ENCODE results near the gene EDDM13.

The EDDM13 gene, protein sequence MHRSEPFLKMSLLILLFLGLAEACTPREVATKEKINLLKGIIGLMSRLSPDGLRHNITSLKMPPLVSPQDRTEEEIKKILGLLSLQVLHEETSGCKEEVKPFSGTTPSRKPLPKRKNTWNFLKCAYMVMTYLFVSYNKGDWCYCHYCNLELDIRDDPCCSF
- long read RNA-seq, partial matches to known transcripts: 0 of 1 reads
- long read RNA-seq, other reads (novel, unspliced or antisense): 1 of 1 reads

- H3K27ac ChIP-seq (replicated peaks): peak within 1 kb of the TSS; percentile 79
- no peak for DNase-seq (ENCODE audit: low read depth in 1 of 2, low spot score in 1 of 2)
- H3K4me3 ChIP-seq (replicated peaks; ENCODE audit: insufficient read depth, low read length): no peak within 1 kb of the TSS
- H3K27me3 ChIP-seq (ENCODE audit: insufficient read depth, poor library complexity, severe bottlenecking): no peaks in the 10 kb centered on the region
- no peak for TF ChIP-seq POLR2AphosphoS5 (IDR thresholded peaks at IDR 0.05; ENCODE audit: low read depth)
- no peak for TF ChIP-seq CTCF (IDR thresholded peaks at IDR 0.05; ENCODE audit: insufficient read depth, low read length)
- no peak for TF ChIP-seq SPI1 (IDR thresholded peaks at IDR 0.05; ENCODE audit: borderline replicate concordance, low read depth)
- TF ChIP-seq GABPA (IDR thresholded peaks at IDR 0.05; ENCODE audit: low read depth): no peak
- no peak for TF ChIP-seq REST (IDR thresholded peaks at IDR 0.05; ENCODE audit: insufficient replicate concordance, low read depth)
These were observed at the start of gene EDDM13 for GRCh38 chr19:56272161-56272798. EDDM13 (plus strand) TSS chr19:56272748; CDS start chr19:56272835, 87 bp downstream.

DNA sequence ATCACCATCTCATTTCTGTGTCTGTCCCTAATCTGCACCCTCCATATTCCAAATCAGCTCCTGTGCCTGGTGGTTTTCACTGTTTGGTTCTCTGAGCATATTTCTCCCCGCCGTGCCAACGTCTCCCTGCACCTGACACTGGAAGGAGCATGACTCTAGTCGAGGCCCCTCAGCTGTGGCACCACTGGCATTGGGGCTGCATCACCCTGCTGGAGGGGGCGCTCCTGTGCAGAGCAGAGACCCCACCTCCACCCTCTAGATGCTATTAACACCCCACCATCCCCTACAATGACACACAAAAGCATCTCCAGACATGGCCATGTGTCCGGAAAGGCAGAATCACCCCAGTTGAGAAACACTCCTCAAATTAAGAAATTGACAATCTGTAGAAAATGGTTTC lies 49.6 kb upstream of the EDDM13 start:
- TF ChIP-seq CTCF (IDR thresholded peaks at IDR 0.05; ENCODE audit: insufficient read depth, low read length) (no peak), REST (IDR thresholded peaks at IDR 0.05; ENCODE audit: insufficient replicate concordance, low read depth) (no peak), GABPA (IDR thresholded peaks at IDR 0.05; ENCODE audit: low read depth) (no peak), POLR2AphosphoS5 (IDR thresholded peaks at IDR 0.05; ENCODE audit: low read depth) (no peak), SPI1 (IDR thresholded peaks at IDR 0.05; ENCODE audit: borderline replicate concordance, low read depth) (no peak)
- no peak overlapping the region for H3K27ac ChIP-seq (replicated peaks)
- H3K27me3 ChIP-seq (ENCODE audit: insufficient read depth, poor library complexity, severe bottlenecking): no peaks in the 10 kb centered on the region
- no peak for DNase-seq (ENCODE audit: low read depth in 1 of 2, low spot score in 1 of 2)
- H3K4me3 ChIP-seq (replicated peaks; ENCODE audit: insufficient read depth, low read length): no peak overlapping the region

DNA sequence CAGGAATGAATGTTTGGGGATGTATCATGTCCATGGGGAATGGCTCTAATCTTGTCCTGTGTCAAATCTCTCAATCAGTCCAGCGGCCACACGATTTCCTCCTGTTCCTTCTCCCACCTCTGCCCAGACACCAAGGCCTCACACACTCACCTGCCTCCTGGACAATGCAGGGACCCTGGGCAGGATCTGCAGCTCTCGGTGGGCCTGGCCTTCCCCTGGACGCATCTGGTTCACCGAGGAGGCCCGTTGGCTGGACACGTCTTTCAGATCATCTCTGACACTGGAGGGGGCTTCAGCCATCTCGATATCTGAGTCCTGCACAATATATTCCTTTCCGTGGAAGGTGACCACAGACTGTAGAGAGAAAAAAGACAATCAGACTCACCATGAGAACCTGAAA lies 49.1 kb upstream of the EDDM13 start:
- TF ChIP-seq SPI1 (IDR thresholded peaks at IDR 0.05; ENCODE audit: borderline replicate concordance, low read depth) (no peak), GABPA (IDR thresholded peaks at IDR 0.05; ENCODE audit: low read depth) (no peak), POLR2AphosphoS5 (IDR thresholded peaks at IDR 0.05; ENCODE audit: low read depth) (no peak), REST (IDR thresholded peaks at IDR 0.05; ENCODE audit: insufficient replicate concordance, low read depth) (no peak), CTCF (IDR thresholded peaks at IDR 0.05; ENCODE audit: insufficient read depth, low read length) (no peak)
- Histone ChIP-seq H3K27me3 (ENCODE audit: insufficient read depth, poor library complexity, severe bottlenecking) (no peaks in the 10 kb centered on the region), H3K27ac (replicated peaks) (no peak overlapping the region), H3K4me3 (replicated peaks; ENCODE audit: insufficient read depth, low read length) (no peak overlapping the region)
- no peak for DNase-seq (ENCODE audit: low read depth in 1 of 2, low spot score in 1 of 2)

Measured in HL-60 (cell line).